SKM-1 (cell line): Measurements from ENCODE around the gene PRDM11.
"Not testable (repeated sequence)": the region's sequence is repeated elsewhere in the genome, so short reads cannot be mapped to it uniquely, and the experiment has no call there.

ENCODE experiments used
- DNase-seq: peaks from one replicate; lab custom pipeline; 2025; ENCODE audit not compliant: unreplicated experiment; lab: John Stamatoyannopoulos, UW

Gene PRDM11

GRCh38 chr11:45146072-45147016 lies at the start of gene PRDM11:
PRDM11 (plus strand) TSS chr11:45146639; CDS start chr11:45181767, 35,128 bp downstream.
- DNase-seq = no peak

- no peak for DNase-seq
Observed at GRCh38 chr11:45097721-45098493, 48.5 kb upstream of the PRDM11 start.

- DNase-seq = no peak
Observed at GRCh38 chr11:45098929-45099328, 47.5 kb upstream of the PRDM11 start.

GRCh38 chr11:45100339-45100738 lies 46.1 kb upstream of the PRDM11 start:
- DNase-seq = no peak

- DNase-seq = peak; percentile 46
Observed at GRCh38 chr11:45102361-45102809, 44.1 kb upstream of the PRDM11 start.

GRCh38 chr11:45102810-45103621 lies 43.4 kb upstream of the PRDM11 start:
- DNase-seq = peak; percentile 75

- DNase-seq = no peak
Observed at GRCh38 chr11:45104006-45104789, 42.2 kb upstream of the PRDM11 start.

- no peak for DNase-seq
Observed at GRCh38 chr11:45104790-45105084, 41.7 kb upstream of the PRDM11 start.

GRCh38 chr11:45105233-45105983 lies 41.0 kb upstream of the PRDM11 start:
- DNase-seq = peak; percentile 31

- DNase-seq = no peak
Observed at GRCh38 chr11:45105984-45106375, 40.5 kb upstream of the PRDM11 start.

- no peak for DNase-seq
Observed at GRCh38 chr11:45106440-45106839, 40.0 kb upstream of the PRDM11 start.

- no peak for DNase-seq
Observed at GRCh38 chr11:45107029-45107428, 39.4 kb upstream of the PRDM11 start.

GRCh38 chr11:45108070-45109064 lies 38.1 kb upstream of the PRDM11 start:
- DNase-seq = no peak

- DNase-seq = no peak
Observed at GRCh38 chr11:45109400-45109799, 37.0 kb upstream of the PRDM11 start.

- peak; percentile 53 for DNase-seq
Observed at GRCh38 chr11:45110562-45110961, 35.9 kb upstream of the PRDM11 start.

- no peak for DNase-seq
Observed at GRCh38 chr11:45113807-45114206, 32.6 kb upstream of the PRDM11 start.

- DNase-seq = not testable (repeated sequence)
Observed at GRCh38 chr11:45127836-45128235, 18.6 kb upstream of the PRDM11 start.

- DNase-seq = no peak
Observed at GRCh38 chr11:45133878-45134277, 12.6 kb upstream of the PRDM11 start.
